HT-29 (cell line): Measurements from ENCODE around the gene AR. TPM values are rescaled to one million over a fixed set of nuclear protein-coding genes. Genes with fewer than 3 reads are reported as not detected.

Source experiments
- DNase-seq: peaks from one replicate; pipeline ENCODE4 v3.0.0-alpha.2; 2015; ENCODE audit warnings: low spot score
- total RNA-seq: library from RNA; depleted of rRNA; stranded (reverse); fragments of >200 nt; shearing (Covaris generic); gene quantifications from 2 replicates; pipeline ENCODE4 v1.2.3, GENCODE V29; 2014; rRNA removed

AR gene
- not detected in 2 replicates for total RNA-seq

- no peak for DNase-seq
Measured at GRCh38 chrX:67543818-67544217, at the start of gene AR. AR (plus strand) TSS chrX:67544021; CDS start chrX:67545147, 1,126 bp downstream.

GRCh38 chrX:67500617-67501016 is 43.2 kb upstream of the AR start:
- no peak for DNase-seq

DNA sequence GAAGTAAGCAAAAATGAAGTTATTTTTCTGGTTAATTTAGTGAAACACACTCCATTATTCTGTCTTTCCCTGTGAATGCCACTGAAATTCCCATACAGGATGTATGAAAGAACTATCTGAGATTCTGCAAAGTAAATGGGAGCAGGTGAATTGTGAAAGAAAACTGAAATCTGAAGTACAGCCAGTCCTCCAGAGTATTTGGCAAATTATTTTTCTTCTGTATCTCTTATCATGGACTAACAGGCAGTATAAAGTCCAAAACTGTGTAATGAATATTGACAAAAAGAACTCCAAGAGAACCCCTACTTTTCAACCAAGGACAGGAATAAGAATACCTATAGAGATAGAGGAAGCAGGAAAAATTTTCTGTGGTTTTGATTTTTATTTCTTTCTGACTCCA is 40.8 kb upstream of the AR start:
- no peak for DNase-seq

DNA sequence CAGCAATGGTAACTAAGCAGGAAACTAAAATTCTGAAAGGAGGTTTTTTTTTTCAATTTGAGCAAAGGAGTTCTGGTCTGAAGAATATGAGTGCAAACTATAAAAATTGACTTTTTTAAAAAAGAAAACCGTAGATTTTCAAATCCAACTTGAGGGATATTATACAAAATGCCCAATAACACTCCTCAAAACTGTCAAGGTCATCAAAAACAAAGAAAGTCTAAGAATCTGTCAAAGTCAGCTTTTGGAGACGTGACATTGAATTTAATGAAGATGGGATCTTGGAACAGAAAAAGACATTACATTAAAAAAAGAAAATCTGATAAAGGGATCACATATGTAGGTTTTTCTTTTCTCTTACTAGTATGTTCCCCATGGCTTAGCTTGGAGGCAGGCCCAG is 40.4 kb upstream of the AR start:
- no peak for DNase-seq

DNA sequence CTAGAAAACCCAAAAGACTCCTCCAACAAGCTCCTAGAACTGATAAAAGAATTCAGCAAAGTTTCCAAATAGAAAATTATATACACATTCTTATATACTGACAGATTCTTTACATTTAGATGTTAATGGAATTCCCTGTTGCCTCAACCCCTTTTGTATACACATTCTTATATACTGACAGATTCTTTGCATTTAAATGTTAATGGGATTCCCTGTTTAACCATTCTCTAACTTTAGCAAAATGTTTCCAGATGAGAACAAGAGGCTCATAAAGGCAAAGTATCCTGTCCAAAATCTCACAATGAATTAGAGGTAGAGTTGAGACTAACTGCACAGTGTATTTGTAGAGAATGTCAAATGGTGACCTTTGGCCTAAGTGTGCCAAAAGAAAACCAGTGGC is 23.1 kb upstream of the AR start:
- DNase-seq, result no peak

DNA sequence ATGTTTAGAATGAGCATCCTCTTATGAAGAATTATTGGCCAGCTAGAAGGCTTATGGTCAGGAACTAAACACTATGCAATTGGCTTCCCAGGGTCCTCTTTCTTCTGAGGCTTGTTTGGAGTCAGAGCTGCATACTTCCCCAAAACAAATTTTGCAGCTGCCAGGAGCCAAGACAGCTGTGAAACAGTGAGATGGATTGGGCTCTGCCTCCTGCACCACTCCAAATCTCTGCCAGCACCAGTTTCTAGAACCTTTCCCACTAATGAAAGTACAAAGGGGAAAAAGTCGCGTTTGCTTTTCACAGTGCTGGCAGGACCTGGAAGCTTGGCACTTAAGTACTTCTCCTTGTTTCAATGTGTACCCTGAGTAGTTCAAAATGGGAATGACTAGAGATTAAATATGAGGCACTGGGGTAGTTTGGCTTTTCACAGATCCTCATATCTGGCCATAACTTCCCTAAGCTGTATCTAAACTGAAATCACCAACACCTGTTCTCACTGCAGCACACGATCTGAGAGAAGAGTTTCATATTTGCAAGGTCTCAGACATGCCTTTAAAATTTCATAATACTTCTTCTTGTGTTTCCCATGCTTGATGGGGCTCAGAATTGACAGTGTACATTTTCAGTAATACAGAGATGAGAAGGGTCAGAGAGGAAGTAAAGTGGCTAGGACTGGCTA is 20.7 kb upstream of the AR start:
- DNase-seq, result no peak

DNA sequence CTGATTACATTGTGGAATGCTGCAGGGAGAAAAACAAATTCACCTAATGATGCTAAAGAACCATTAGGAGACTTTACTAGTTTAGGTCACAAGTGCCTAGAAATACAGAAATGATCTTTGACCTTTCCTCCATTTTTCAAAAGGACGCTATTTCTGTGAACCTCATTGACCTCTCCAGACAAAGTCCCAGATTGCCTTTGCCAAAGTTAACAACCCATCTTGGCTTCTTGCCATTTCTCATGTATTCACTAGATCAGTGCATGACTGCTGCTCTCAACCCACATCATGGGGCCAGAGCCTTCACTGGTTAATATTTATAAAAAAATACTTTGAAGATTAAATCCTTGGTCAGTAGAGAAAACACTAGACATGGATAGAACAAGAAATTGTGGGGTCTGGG is 19.9 kb upstream of the AR start:
- no peak for DNase-seq

GRCh38 chrX:67524428-67524827 is 19.4 kb upstream of the AR start:
- no peak for DNase-seq

- DNase-seq, result no peak
Measured at GRCh38 chrX:67524950-67525691, 18.7 kb upstream of the AR start.

DNA sequence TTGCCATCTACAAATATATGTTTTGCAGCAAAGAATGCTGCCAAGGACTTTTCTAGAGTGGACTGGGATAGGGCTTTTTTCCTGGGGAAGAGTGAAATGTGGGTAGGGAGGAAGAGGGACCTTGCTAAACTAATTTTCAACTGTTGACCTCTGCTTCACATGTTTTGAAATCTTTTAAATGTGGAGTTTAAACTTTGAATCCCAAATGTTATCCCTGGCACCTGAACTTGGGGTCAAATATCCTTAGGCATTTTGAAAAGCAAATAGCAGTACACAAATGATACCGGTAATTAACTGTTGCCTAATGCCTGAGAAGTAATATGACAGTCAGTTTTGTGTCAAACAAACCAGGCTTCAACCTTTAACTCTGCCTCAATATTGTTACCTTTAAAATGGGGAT is 7.3 kb upstream of the AR start:
- no peak for DNase-seq

DNA sequence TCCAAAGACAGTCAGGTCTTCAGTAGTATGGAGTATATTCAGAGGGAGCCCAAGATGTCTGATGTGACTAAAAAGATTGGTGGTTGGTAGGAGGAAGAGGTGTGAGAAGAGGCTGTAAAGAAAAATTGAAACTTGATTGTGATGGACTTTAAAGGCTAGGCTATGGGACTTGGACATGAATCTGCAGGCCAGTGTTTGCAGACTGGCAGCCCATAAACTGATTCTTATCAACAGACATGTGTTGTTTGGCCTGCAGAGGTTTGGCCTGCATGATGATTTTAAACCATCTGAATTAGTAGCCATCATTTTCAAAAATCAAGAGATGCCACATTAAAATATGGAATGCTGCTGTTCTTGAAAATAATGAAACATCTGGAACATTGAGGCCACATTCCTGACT is 5.4 kb upstream of the AR start:
- DNase-seq, result no peak

- DNase-seq, result no peak
Measured at GRCh38 chrX:67544281-67545035, 637 bp downstream of the AR start.

GRCh38 chrX:67545036-67545821 is 1.4 kb downstream of the AR start:
- DNase-seq, result no peak

DNA sequence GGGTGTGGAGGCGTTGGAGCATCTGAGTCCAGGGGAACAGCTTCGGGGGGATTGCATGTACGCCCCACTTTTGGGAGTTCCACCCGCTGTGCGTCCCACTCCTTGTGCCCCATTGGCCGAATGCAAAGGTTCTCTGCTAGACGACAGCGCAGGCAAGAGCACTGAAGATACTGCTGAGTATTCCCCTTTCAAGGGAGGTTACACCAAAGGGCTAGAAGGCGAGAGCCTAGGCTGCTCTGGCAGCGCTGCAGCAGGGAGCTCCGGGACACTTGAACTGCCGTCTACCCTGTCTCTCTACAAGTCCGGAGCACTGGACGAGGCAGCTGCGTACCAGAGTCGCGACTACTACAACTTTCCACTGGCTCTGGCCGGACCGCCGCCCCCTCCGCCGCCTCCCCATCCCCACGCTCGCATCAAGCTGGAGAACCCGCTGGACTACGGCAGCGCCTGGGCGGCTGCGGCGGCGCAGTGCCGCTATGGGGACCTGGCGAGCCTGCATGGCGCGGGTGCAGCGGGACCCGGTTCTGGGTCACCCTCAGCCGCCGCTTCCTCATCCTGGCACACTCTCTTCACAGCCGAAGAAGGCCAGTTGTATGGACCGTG is 2.2 kb downstream of the AR start:
- DNase-seq, result no peak

DNA sequence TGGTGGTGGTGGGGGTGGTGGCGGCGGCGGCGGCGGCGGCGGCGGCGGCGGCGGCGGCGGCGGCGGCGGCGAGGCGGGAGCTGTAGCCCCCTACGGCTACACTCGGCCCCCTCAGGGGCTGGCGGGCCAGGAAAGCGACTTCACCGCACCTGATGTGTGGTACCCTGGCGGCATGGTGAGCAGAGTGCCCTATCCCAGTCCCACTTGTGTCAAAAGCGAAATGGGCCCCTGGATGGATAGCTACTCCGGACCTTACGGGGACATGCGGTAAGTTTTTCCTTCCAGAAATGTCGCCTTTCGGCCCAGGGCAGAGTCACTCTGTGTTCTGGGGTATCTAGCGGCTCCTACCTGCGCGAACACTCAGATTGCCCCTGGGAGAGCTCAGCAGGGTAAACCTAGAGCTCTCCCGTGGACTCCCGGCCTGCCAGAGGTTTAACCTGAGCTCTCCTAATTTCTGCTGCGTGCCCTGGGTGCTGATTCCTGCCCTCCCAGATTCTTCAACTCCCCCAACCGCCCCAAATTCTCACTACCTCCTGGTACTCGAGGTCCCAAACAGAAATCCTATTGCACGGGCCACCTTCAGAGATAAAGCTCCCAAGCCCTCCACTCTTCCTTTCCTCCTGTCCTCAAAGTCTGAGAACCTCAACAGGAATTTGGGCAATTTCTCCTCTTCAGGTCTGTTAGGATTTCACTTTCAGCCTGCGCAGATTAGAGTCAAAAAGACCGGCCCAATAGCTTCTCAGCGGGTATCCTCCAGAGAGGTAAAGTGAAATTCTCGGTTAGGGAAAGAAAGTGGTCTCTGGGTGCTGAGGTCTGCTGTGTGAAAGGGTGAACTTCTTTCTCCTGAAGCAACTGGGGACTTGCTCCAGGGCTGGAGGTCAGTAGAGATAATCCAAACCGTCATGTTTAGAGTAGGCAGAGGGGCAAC is 2.9 kb downstream of the AR start:
- no peak for DNase-seq

DNA sequence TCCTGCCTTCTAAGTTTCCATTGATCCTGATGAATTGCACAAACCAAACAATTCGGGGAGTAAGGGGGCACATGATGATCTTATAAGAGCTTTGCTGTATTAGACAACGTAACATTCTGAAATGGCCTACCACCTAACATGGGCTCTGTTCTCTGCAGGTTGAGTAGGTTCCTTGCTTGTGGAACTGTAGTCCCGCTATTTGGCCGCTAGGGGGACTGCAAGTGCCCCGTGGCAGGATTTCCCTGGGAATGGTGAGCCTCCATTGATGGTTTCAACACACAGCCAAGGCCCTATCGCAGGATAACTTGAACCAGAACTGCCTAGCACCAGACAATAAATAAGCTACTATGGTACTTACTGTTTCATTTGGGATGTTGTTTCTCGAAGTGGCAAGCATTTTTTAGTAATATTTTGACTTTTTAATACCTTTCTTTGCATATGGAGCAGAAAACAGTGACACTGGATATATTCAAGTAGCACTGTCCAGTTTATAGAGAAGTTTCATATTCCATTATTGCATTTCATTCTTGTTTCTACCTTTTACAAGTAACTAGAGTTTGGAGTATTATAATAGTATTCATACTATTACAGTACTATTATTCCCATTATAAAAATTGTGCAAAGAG is 11.9 kb downstream of the AR start:
- DNase-seq, result peak; percentile 58

DNA sequence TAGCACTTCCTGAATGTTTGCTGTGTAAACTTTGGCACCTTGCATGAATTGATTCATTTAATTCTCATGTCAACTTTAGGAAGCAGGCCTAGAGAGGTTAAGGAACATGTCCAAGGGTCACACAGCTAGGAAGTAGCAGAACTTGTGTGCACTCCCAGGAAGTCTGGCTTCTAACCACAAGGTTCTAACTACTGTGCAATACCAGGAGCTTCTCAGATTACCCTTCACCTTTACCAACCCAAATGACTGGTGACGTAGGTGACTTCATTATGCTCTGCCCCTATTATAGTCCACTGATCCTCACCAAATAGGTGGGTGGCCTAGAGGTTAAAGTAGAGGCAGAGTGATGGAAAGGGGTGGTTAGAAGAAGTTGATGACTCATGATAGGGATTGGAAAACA is 14.4 kb downstream of the AR start:
- DNase-seq, result no peak

GRCh38 chrX:67563469-67564448 is 19.9 kb downstream of the AR start:
- DNase-seq, result no peak

- no peak for DNase-seq
Measured at GRCh38 chrX:67564475-67564874, 20.7 kb downstream of the AR start.
